Common myeloid progenitor, CD34-positive (primary cell): ENCODE measurements around the gene CSH2.
"Not testable (repeated sequence)": the region's sequence is repeated elsewhere in the genome, so short reads cannot be mapped to it uniquely, and the experiment has no call there.

Experiments used
- CTCF ChIA-PET: fragments of 350-600 bp; sonication (Branson Sonifier 250); formaldehyde crosslinking; loops from one replicate; lab custom pipeline; 2021; ENCODE audit warnings: antibody characterized with exemption; lab: Charles Lee
- POLR2A ChIA-PET: fragments of 350-600 bp; sonication (Branson Sonifier 250); formaldehyde crosslinking; loops from one replicate; lab custom pipeline; 2021; ENCODE audit warnings: antibody characterized with exemption; lab: Charles Lee
- DNase-seq, 3 donors: peaks; one replicate each; pipeline versions ENCODE4 v3.0.0 to v3.0.0-alpha.2; 2013
- H3K27ac ChIP-seq, 2 experiments: 1 replicate in 1 of 2; 2 replicates in 1 of 2; pipeline ENCODE4 v1.7.0; 2013; ENCODE audit warnings: inconsistent platforms in 2 of 2, low read length in 2 of 2, mild to moderate bottlenecking in 2 of 2, low read depth in 1 of 2, moderate library complexity in 1 of 2; ENCODE audit not compliant: severe bottlenecking in 2 of 2, insufficient read depth in 1 of 2, poor library complexity in 1 of 2
- H3K27me3 ChIP-seq, 5 experiments: replicated peaks in 2 of 5; 1 replicate in 3 of 5; 2 replicates in 2 of 5; pipeline versions ENCODE4 v1.6.1 to v1.7.0; 2013; ENCODE audit warnings: low read length in 4 of 5, mild to moderate bottlenecking in 2 of 5, moderate library complexity in 2 of 5, inconsistent platforms in 1 of 5; ENCODE audit not compliant: insufficient read depth in 5 of 5, control insufficient read depth in 4 of 5
- H3K36me3 ChIP-seq, 4 experiments: 1 replicate in 2 of 4; 2 replicates in 2 of 4; pipeline versions ENCODE4 v1.6.1 to v1.7.0; 2013; ENCODE audit warnings: low read length in 3 of 4, control low read depth in 1 of 4, mild to moderate bottlenecking in 1 of 4; ENCODE audit not compliant: control insufficient read depth in 4 of 4, insufficient read depth in 4 of 4
- H3K4me1 ChIP-seq, 4 experiments: 1 replicate in 3 of 4; 2 replicates in 1 of 4; pipeline versions ENCODE4 v1.6.1 to v1.7.1; 2013; ENCODE audit warnings: low read length in 3 of 4, mild to moderate bottlenecking in 3 of 4, control low read depth in 1 of 4, inconsistent platforms in 1 of 4, moderate library complexity in 1 of 4; ENCODE audit not compliant: control insufficient read depth in 4 of 4, insufficient read depth in 4 of 4; ENCODE audit errors: control extremely low read depth in 1 of 4
- H3K4me3 ChIP-seq, 7 experiments: 1 replicate in 4 of 7; 2 replicates in 3 of 7; pipeline versions ENCODE4 v1.5.1 to v1.7.0; 2013; ENCODE audit warnings: mild to moderate bottlenecking in 7 of 7, low read length in 6 of 7, moderate library complexity in 6 of 7, inconsistent platforms in 2 of 7, low read depth in 2 of 7, control low read depth in 1 of 7; ENCODE audit not compliant: insufficient read depth in 4 of 7, control insufficient read depth in 1 of 7; ENCODE audit errors: extremely low read depth in 1 of 7
- H3K9me3 ChIP-seq, 5 experiments: 1 replicate in 4 of 5; 2 replicates in 1 of 5; pipeline versions ENCODE4 v1.6.1 to v1.7.1; 2013; ENCODE audit warnings: low read length in 4 of 5, mild to moderate bottlenecking in 2 of 5, inconsistent platforms in 1 of 5, low read depth in 1 of 5, moderate library complexity in 1 of 5; ENCODE audit not compliant: control insufficient read depth in 4 of 5, insufficient read depth in 2 of 5; ENCODE audit errors: control extremely low read depth in 1 of 5
- WGBS: methylation state at CpG from one replicate; pipeline ENCODE4 v1.1.5; 2013; ENCODE audit not compliant: insufficient coverage; 5-methylcytosine and 5-hydroxymethylcytosine counted together

CSH2 gene

DNA sequence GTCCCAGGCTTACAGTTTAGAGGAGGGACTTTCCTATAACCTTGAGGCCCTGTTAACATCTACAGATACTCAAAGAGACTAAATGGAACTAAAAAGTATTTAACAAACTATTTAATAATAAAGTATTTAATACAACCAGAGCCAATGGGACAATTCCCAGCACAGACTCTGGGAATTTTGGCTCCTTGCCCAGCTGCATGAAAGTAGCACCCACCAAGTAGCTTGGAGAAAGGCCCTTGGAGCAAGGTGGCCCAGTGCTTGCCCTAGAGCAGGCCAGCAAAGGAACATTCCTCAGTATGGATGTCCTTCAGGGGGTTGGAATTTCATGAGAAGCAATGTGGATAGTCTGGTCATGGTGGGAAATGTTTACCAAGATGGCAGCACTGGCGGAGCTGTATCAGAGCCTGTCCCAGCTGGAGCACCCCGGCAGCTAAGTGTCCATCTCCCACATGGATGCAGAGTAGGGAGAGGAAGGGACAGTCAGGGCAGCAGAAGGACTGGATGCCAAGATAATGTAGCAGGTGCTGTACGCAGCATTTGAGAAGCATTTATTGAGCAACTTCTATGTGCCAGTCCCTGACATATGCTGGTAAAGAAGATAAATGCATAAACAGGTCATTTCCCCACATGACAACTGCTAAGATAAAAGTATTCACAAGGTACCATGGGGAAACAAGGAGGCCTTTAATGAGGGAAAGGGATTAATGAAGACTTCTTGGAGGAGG, 25.8 kb downstream of the CSH2 start:
- no peak for DNase-seq
- peaks cover 8 to 15% (median 12%) of the 10 kb centered on the region in 4 experiments for H3K4me1 ChIP-seq
- H3K27me3 ChIP-seq: no peaks in the 10 kb centered on the region
- 58% methylated on average over 2 of the region's 3 CpGs for WGBS
- POLR2A ChIA-PET: no interaction called here
- H3K9me3 ChIP-seq: no peaks in the 10 kb centered on the region
- no peaks in the 10 kb centered on the region for H3K36me3 ChIP-seq
- H3K27ac ChIP-seq: no peak overlapping the region
- CTCF ChIA-PET: interaction anchor here (0.8 to 4.7 kb wide), 9 partner anchors 9 to 45 kb away, joined by 3 to 36 read pairs (median 4); no protein-coding TSS in a partner anchor
- no peak overlapping the region for H3K4me3 ChIP-seq

DNA sequence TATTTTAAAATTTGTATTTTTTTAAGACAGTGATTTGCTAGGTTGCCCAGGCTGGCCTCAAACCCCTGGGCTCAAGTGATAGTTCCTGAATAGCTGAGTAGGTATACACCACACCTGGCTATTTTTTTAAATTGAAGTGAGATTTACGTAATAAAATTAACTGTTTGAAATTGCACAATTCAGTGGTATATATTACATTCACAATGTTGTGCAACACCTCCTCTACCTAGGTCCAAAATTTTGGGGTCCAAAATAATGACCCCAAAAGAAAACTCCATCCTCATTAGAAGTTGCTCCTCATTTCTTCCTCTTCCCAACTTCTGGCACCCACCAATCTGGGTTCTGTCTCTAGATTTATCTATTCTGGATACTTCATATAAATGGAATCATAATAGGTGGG, 28.0 kb downstream of the CSH2 start:
- H3K36me3 ChIP-seq: no peaks in the 10 kb centered on the region
- H3K9me3 ChIP-seq: no peaks in the 10 kb centered on the region
- peaks cover 14 to 30% (median 26%) of the 10 kb centered on the region in 4 experiments for H3K4me1 ChIP-seq
- POLR2A ChIA-PET: no interaction called here
- no peak overlapping the region for H3K27ac ChIP-seq
- H3K27me3 ChIP-seq: no peaks in the 10 kb centered on the region
- no peak overlapping the region for H3K4me3 ChIP-seq
- WGBS: no CpG with 5 or more reads among the region's 1 CpG
- CTCF ChIA-PET: interaction anchor here (1.1 to 4.7 kb wide), 2 partner anchors 11 to 13 kb away, joined by 3 to 27 read pairs; no protein-coding TSS in a partner anchor
- DNase-seq: no peak

DNA sequence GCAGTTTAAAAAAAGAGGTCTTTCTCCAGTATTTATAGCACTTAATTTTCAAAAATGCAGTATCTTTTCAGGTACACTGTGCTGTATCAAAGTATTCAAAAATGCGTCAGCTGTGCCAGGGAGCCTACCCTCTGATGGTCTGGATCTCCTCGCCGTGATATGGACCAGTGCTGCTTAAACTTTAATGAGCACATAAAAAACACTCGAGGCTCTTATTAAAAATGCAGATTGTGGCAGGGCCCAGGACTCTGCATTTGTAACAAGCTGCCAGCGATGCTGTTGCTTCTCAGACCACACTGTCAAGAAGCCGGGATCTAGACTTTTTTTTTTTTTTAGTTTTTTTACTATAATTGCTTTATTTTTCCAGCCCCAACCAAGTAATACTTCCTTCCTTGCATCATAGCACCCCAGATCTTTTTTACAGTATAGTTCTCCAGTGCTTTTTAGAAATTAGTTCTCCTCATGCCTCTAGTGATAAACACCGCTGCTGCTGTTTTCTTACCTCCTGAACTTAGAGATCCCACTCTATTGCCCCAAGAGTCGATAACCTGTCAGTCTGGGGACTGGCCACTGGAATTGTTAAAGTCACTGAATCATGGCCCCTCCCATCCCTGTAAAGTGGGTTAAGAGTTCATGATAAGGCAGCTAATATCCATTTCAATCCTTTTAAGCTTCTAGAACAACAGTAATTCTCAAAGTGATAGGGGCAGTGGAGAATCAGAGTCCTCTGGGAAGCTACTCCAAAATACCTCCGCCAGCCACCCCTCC, 29.4 kb downstream of the CSH2 start:
- peak in 1 of 3 donors; percentile 47 for DNase-seq
- ChIA-PET POLR2A (interaction anchor here (0.6 to 0.7 kb wide), 2 partner anchors 9 to 661 kb away, joined by 3 to 4 read pairs; no protein-coding TSS in a partner anchor), CTCF (interaction anchor here (0.7 to 4.7 kb wide), 12 partner anchors 9 to 25 kb away, joined by 3 to 27 read pairs (median 4); no protein-coding TSS in a partner anchor)
- H3K36me3 ChIP-seq: no peaks in the 10 kb centered on the region
- H3K27ac ChIP-seq: peak overlapping the region; percentile 46 to 86
- peaks cover 17 to 43% (median 38%) of the 10 kb centered on the region in 4 experiments for H3K4me1 ChIP-seq
- H3K27me3 ChIP-seq: no peaks in the 10 kb centered on the region
- WGBS: 88% methylated on average over 4 of the region's 9 CpGs
- H3K9me3 ChIP-seq: no peaks in the 10 kb centered on the region
- peak overlapping the region in 5 of 7 experiments; percentile 33 to 86 (median 73) for H3K4me3 ChIP-seq

DNA sequence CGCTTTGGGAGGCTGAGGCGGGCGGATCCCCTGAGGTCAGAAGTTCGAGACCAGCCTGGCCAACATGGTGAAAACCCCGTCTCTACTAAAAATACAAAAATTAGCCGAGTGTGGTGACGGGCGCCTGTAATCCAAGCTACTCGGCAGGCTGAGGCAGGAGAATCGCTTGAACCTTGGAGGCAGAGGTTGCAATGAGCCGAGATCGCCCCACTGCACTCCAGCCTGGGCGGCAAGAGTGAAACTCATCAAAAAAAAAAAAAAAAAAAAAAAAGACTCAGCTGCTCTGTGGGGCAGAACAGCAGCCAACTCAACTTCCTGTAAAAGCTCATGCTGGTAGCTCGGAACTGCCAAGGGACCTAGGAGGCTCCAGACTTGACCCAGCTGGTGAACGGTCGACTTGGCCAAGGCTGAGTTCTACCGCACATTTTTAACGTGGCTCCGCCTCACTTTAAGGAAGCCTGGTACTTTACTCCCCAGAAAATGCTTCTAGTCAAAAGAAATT, 30.0 kb downstream of the CSH2 start:
- CTCF ChIA-PET: interaction anchor here (0.8 to 4.7 kb wide), 9 partner anchors 9 to 25 kb away, joined by 3 to 27 read pairs (median 4); no protein-coding TSS in a partner anchor
- DNase-seq: peak; percentile 79 to 89 (median 85)
- not testable (repeated sequence) for H3K27me3 ChIP-seq, H3K36me3 ChIP-seq, H3K9me3 ChIP-seq
- POLR2A ChIA-PET: interaction anchor here (0.6 to 1.0 kb wide), 4 partner anchors 8 to 662 kb away, joined by 3 to 4 read pairs (median 3); no protein-coding TSS in a partner anchor
- 0% methylated on average over 19 of the region's 19 CpGs for WGBS
- peak overlapping the region; percentile 46 to 86 for H3K27ac ChIP-seq
- peak overlapping the region; percentile 34 to 86 (median 73) for H3K4me3 ChIP-seq
- peaks cover 17 to 46% (median 44%) of the 10 kb centered on the region in 4 experiments for H3K4me1 ChIP-seq

DNA sequence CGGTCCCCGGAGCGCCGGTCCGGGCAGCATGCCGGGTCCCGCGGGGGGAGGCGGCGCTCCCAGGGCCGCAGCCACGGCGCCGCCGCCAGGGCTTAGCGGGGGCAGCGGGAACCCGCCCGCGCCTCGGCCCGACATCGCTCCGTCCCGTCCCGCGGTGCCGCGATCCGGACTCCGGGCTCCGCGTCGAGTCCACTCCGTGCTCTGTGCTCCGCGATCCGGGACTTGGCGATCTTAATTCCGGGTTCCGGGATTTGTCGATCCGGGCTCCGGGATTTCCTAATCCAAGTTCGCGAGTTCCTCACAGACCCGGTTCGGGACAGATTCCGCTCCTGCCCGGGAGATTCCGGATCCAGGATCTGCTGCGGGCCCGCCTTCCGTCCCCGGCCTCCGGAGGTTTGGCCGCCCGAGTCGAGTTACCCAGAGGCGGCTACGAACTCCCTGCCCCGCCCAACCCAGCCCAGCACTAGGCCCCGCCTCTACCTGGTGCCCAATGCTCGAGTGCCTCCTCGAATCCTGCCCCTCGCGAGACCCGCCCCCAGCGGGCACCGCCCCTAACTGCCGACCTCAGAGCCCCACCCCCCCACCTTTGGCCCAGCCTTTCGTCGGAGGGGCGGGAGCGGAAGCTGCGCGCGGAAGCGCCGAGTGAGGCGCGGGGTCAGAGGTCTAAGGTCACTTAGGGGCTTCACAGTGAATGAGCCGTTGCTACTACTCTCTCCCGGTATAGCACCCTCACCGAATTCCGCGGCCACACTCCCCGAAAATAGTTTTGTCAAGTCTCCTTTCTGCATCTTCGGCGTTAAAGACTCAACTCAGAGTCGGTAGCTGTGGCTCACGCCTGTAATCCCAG, 30.7 kb downstream of the CSH2 start, which contains the start of gene SMARCD2:
TSS of gene SMARCD2 (minus strand) at position 146 of the 847 bp plus-strand sequence. CDS start at position 135, 11 bp downstream.
- Histone ChIP-seq H3K9me3 (no peaks in the 10 kb centered on the region), H3K4me3 (peak within 1 kb of the TSS; percentile 72 to 90 (median 86)), H3K4me1 (peaks cover 17 to 49% (median 47%) of the 10 kb centered on the region in 4 experiments), H3K36me3 (peaks cover 0 to 4% (median 0%) of the 10 kb centered on the region in 4 experiments), H3K27me3 (no peaks in the 10 kb centered on the region), H3K27ac (peak within 1 kb of the TSS; percentile 61 to 86)
- DNase-seq: peak; percentile 98 to 99 (median 99)
- POLR2A ChIA-PET: interaction anchor here (0.7 to 1.0 kb wide), 2 partner anchors 60 to 656 kb away, joined by 3 read pairs; no protein-coding TSS in a partner anchor
- CTCF ChIA-PET: interaction anchor here (0.8 to 4.7 kb wide), 10 partner anchors 8 to 26 kb away, joined by 3 to 27 read pairs (median 4); no protein-coding TSS in a partner anchor
- WGBS: 0% methylated on average over 73 of the region's 92 CpGs

DNA sequence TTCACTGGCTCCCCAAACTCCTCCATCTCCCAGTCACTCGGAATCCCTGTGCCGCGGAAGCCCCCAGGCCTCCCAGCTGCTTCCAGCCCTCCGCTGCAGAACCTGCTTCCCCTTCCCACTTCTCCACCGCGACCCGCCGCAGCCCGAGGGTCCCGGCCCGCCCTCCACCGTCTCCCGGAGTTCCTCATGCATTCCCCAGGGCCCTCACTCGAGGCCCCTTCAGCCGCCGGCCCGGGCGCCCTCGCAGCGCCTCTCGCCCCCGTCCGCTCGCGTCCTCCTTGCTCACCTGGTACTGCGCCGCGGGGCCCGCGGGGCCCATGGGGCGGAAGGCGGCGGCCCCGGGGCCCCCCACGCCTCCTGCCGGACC, 31.3 kb downstream of the CSH2 start:
- ChIA-PET POLR2A (interaction anchor here (1.1 kb wide), 1 partner anchor 69 kb away, joined by 3 read pairs; the partner anchor contains the start of genes CCDC47 and DDX42), CTCF (interaction anchor here (0.9 to 6.1 kb wide), 3 partner anchors 12 to 16 kb away, joined by 3 to 51 read pairs (median 5); partner anchors contain the start of gene FTSJ3)
- Histone ChIP-seq H3K9me3 (no peaks in the 10 kb centered on the region), H3K4me1 (peaks cover 17 to 50% (median 47%) of the 10 kb centered on the region in 4 experiments), H3K27me3 (no peaks in the 10 kb centered on the region), H3K27ac (peak overlapping the region; percentile 50 to 86), H3K4me3 (peak overlapping the region; percentile 72 to 90 (median 86)), H3K36me3 (peaks cover 0 to 10% (median 3%) of the 10 kb centered on the region in 4 experiments)
- no peak for DNase-seq
- WGBS: 0% methylated on average over 34 of the region's 36 CpGs
